Prostate gland (tissue), 2 donors: ENCODE results near the gene C9orf43.

Source experiments
- POLR2AphosphoS5 ChIP-seq: sonication (generic); formaldehyde crosslinking; IDR thresholded peaks from one replicate; pipeline ENCODE4 v1.6.1; 2017; ENCODE audit warnings: antibody characterized with exemption
- TF ChIP-seq, protein P1 (sequence below), 4 experiments: fragments of 200-600 bp in 2 of 4; fragments of 450-650 bp in 2 of 4; sonication (generic) in 2 of 4; IDR thresholded peaks; 1 replicate in 3 of 4; 2 replicates in 1 of 4; pipeline ENCODE4 v1.5.1; 2016 to 2019; ENCODE audit warnings: antibody characterized with exemption in 4 of 4, mild to moderate bottlenecking in 2 of 4, moderate library complexity in 2 of 4

DNA sequence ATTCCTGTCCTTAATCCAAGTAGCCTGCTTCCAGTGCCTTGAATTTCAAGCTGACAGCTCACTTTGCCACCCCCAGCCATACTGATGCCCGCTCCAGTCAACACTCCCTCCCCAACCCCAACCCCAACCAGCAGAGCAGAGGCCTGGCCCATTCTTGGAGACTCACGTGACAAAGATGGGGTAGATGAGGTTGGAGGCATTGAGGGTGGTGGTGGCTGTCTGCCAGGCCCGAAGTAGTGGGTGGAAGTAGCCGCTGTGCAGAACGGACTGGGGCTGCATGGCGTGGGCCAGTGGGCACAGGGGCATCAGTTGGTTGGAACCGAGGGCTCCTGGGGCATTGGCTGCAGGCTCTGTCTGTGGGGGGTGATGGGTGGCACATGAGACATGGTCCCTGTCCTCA lies 17.3 kb upstream of the C9orf43 start:
- TF ChIP-seq, protein P1, sequence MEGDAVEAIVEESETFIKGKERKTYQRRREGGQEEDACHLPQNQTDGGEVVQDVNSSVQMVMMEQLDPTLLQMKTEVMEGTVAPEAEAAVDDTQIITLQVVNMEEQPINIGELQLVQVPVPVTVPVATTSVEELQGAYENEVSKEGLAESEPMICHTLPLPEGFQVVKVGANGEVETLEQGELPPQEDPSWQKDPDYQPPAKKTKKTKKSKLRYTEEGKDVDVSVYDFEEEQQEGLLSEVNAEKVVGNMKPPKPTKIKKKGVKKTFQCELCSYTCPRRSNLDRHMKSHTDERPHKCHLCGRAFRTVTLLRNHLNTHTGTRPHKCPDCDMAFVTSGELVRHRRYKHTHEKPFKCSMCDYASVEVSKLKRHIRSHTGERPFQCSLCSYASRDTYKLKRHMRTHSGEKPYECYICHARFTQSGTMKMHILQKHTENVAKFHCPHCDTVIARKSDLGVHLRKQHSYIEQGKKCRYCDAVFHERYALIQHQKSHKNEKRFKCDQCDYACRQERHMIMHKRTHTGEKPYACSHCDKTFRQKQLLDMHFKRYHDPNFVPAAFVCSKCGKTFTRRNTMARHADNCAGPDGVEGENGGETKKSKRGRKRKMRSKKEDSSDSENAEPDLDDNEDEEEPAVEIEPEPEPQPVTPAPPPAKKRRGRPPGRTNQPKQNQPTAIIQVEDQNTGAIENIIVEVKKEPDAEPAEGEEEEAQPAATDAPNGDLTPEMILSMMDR (IDR thresholded peaks at IDR 0.05): no peak
- TF ChIP-seq POLR2AphosphoS5: no peak
